Testis (tissue), 5 donors: ENCODE data around the gene PDLIM5. TPM values are rescaled to one million over a fixed set of nuclear protein-coding genes. Genes with fewer than 3 reads are reported as not detected.
"Not testable (repeated sequence)": the region's sequence is repeated elsewhere in the genome, so short reads cannot be mapped to it uniquely, and the experiment has no call there.

Experiments
- DNase-seq: peaks from one replicate; pipeline ENCODE4 v3.0.0-alpha.2; 2019
- H3K27ac ChIP-seq, 2 donors: fragments of 200-600 bp; sonication (generic); one replicate each; pipeline ENCODE4 v1.5.1; 2019
- H3K27me3 ChIP-seq: fragments of 200-600 bp; sonication (generic); one replicate; pipeline ENCODE4 v1.5.1; 2019
- H3K36me3 ChIP-seq: fragments of 200-600 bp; sonication (generic); one replicate; pipeline ENCODE4 v1.5.1; 2017; ENCODE audit warnings: low read depth; ENCODE audit errors: missing control alignments
- H3K4me1 ChIP-seq: fragments of 200-600 bp; sonication (generic); one replicate; pipeline ENCODE4 v1.5.1; 2019
- H3K4me3 ChIP-seq, 2 donors: fragments of 200-600 bp; sonication (generic); one replicate each; pipeline ENCODE4 v1.5.1; 2017 to 2019
- H3K9me3 ChIP-seq: fragments of 200-600 bp; sonication (generic); one replicate; pipeline ENCODE4 v1.5.1; 2017
- CTCF ChIP-seq, 3 experiments: fragments of 450-650 bp in 2 of 3; fragments of 200-600 bp in 1 of 3; sonication (generic) in 1 of 3; IDR thresholded peaks; one replicate each; pipeline ENCODE4 v1.5.1; 2016 to 2019; ENCODE audit warnings: antibody characterized with exemption in 3 of 3, mild to moderate bottlenecking in 2 of 3, moderate library complexity in 1 of 3
- POLR2A ChIP-seq: fragments of 450-650 bp; IDR thresholded peaks from one replicate; pipeline ENCODE4 v1.6.1; 2017; ENCODE audit warnings: antibody characterized with exemption, mild to moderate bottlenecking, moderate library complexity
- WGBS, 2 donors: methylation state at CpG; one replicate each; pipeline ENCODE4 v1.1.5; 2018; 5-methylcytosine and 5-hydroxymethylcytosine counted together
- intact Hi-C: fragments of 100-400 bp; cut with DNase I; formaldehyde crosslinking; loops from one replicate; pipeline ENCODE4 v1.15.1; 2023; ENCODE audit warnings: low total_unique reads
- long read RNA-seq, 2 donors: transcript quantifications; one replicate each; lab custom pipeline, GENCODE V29; 2026
- polyA plus RNA-seq: library from polyadenylated mRNA; stranded (reverse); fragments of 350-450 nt; fragmentation: Illumina TruSeq; extraction: RNeasy Lipid Tissue Mini Kit (QIAGEN cat#74804); gene quantifications from one replicate; pipeline ENCODE4 v1.2.3, GENCODE V29; 2014; ENCODE audit warnings: low read depth, low replicate concordance; ENCODE audit not compliant: insufficient read depth
- total RNA-seq, 2 donors: library from RNA; depleted of rRNA; stranded (reverse); fragments of >200 nt; gene quantifications; one replicate each; pipeline ENCODE4 v1.2.3, GENCODE V29; 2016

The PDLIM5 gene, protein sequence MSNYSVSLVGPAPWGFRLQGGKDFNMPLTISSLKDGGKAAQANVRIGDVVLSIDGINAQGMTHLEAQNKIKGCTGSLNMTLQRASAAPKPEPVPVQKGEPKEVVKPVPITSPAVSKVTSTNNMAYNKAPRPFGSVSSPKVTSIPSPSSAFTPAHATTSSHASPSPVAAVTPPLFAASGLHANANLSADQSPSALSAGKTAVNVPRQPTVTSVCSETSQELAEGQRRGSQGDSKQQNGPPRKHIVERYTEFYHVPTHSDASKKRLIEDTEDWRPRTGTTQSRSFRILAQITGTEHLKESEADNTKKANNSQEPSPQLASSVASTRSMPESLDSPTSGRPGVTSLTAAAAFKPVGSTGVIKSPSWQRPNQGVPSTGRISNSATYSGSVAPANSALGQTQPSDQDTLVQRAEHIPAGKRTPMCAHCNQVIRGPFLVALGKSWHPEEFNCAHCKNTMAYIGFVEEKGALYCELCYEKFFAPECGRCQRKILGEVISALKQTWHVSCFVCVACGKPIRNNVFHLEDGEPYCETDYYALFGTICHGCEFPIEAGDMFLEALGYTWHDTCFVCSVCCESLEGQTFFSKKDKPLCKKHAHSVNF
- 10 to 100 TPM; 86.1 to 86.8 TPM for total RNA-seq
- polyA plus RNA-seq = 45.5 TPM
- long read RNA-seq, donor 1, full-length matches to known transcripts = 1 of 1 reads
- long read RNA-seq, donor 1, partial matches to known transcripts = 0 of 1 reads
- long read RNA-seq, donor 1, other reads (novel, unspliced or antisense) = 0 of 1 reads
- long read RNA-seq, donor 2, full-length matches to known transcripts = 2 of 2 reads
- long read RNA-seq, donor 2, partial matches to known transcripts = 0 of 2 reads
- long read RNA-seq, donor 2, other reads (novel, unspliced or antisense) = 0 of 2 reads

GRCh38 chr4:94451695-94452475, at the start of gene PDLIM5:
Gene PDLIM5, plus strand, starts transcription at chr4:94451942. Its CDS starts 3,347 bp downstream, at chr4:94455289.
- Histone ChIP-seq H3K4me1 (no peaks in the 10 kb centered on the region), H3K27me3 (no peaks in the 10 kb centered on the region), H3K4me3 (peak within 1 kb of the TSS; percentile 97 to 98), H3K36me3 (no peaks in the 10 kb centered on the region), H3K9me3 (no peaks in the 10 kb centered on the region), H3K27ac (peak within 1 kb of the TSS; percentile 95 to 98)
- TF ChIP-seq POLR2A = peak; percentile 89
- no peak for TF ChIP-seq CTCF (IDR thresholded peaks at IDR 0.05)
- DNase-seq = peak; percentile 94
- 0 to 1% methylated on average over 15 to 70 of the region's 88 CpGs for WGBS, 2 donors
- intact Hi-C loops = no loop called here

DNA sequence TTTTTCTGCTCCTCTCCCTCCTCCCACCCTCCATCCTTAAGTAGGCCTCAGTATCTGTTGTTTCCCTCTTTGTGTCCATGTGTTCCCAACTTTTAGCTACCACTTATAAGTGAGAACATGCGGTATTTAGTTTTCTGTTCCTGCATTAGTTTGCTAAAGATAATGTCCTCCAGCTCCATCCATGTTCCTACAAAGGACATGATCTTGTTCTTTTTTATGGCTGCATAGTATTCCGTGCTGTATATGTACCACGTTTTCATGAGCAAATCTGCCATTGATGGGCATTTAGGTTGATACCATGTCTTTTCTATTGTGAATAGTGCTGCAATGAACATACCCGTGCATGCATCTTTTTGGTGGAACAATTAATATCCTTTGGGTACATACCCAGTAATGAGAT, 49.3 kb upstream of the PDLIM5 start:
- H3K4me3 ChIP-seq, H3K27me3 ChIP-seq, H3K36me3 ChIP-seq, H3K27ac ChIP-seq, H3K9me3 ChIP-seq, DNase-seq, H3K4me1 ChIP-seq: not testable (repeated sequence)
- intact Hi-C loops = loop anchor here (10.0 kb wide), 1 partner anchor 192 kb away; no protein-coding TSS in a partner anchor
- 93 to 95% methylated on average over 4 of the region's 4 CpGs for WGBS, 2 donors

DNA sequence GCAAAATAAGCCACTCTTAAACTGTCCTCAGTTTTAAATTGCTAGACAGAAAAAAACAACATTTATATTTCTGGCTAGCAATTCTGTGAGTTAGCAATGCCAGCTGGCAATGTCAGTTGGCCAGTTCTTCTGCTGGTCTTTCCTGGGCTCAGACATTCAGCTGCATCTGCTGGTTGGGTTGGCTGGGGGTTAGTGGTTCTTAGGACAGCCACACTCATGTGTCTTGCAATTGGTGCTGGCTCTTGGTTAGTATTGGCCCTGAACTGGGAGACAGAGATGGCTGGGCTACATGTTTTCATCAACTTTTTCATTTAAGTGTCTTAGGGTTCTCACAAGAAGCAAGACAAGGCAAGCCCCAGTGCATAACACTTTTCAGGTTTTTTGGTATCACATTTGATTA, 48.0 kb upstream of the PDLIM5 start:
- intact Hi-C loops = loop anchor here (10.0 kb wide), 1 partner anchor 191 kb away; no protein-coding TSS in a partner anchor

GRCh38 chr4:94406668-94407437, 44.9 kb upstream of the PDLIM5 start:
- peak; percentile 93 for DNase-seq

More for the DNA sequence above, 48.0 kb upstream of the PDLIM5 start:
- no peak overlapping the region for H3K4me3 ChIP-seq
- H3K4me1 ChIP-seq = no peaks in the 10 kb centered on the region
- H3K27ac ChIP-seq = no peak overlapping the region
- no peaks in the 10 kb centered on the region for H3K9me3 ChIP-seq
- no peak for TF ChIP-seq CTCF (IDR thresholded peaks at IDR 0.05)
- TF ChIP-seq POLR2A = no peak
- H3K36me3 ChIP-seq = no peaks in the 10 kb centered on the region
- H3K27me3 ChIP-seq = no peaks in the 10 kb centered on the region
- no peak for DNase-seq

More at GRCh38 chr4:94406668-94407437, 44.9 kb upstream of the PDLIM5 start:
- no peak overlapping the region for H3K4me3 ChIP-seq
- intact Hi-C loops = loop anchor here (10.0 kb wide), 1 partner anchor 188 kb away; no protein-coding TSS in a partner anchor
- no peak overlapping the region for H3K27ac ChIP-seq
- no peaks in the 10 kb centered on the region for H3K9me3 ChIP-seq
- peak; percentile 46 to 87 (median 51) for TF ChIP-seq CTCF (IDR thresholded peaks at IDR 0.05)
- no peak for TF ChIP-seq POLR2A
- no peaks in the 10 kb centered on the region for H3K4me1 ChIP-seq
- no peaks in the 10 kb centered on the region for H3K27me3 ChIP-seq
- no peaks in the 10 kb centered on the region for H3K36me3 ChIP-seq
- 23 to 29% methylated on average over 10 of the region's 10 CpGs for WGBS, 2 donors
